AML-193 (cell line): ENCODE results near the gene PTPRS.

Experiments
- DNase-seq, 2 experiments: peaks; one replicate each; lab custom pipeline; 2025; lab: John Stamatoyannopoulos, UW

PTPRS gene

DNA sequence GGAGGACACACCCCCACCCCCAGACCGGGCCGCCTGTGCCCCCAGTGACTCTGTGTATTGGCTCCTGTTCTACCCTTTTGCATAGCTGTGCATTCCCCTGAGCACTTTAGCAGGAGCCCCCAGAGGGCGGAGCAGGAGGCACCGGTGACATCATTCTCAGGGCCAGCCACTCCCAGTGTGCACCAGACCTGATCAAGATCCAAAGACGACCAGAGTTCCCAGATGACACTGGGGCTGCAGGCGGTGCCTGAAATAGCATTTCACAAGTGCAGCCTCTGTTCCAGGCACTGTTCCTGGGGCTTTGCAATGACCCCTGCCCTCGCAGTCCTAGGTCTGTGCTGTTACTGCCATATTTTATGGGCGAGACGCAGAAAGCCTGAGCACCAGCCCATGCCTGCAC is 14.5 kb upstream of the PTPRS start:
- no peak for DNase-seq

- no peak for DNase-seq
Measured at GRCh38 chr19:5354403-5354802, 13.8 kb upstream of the PTPRS start.

GRCh38 chr19:5352229-5352763 is 11.7 kb upstream of the PTPRS start:
- DNase-seq, result no peak

DNA sequence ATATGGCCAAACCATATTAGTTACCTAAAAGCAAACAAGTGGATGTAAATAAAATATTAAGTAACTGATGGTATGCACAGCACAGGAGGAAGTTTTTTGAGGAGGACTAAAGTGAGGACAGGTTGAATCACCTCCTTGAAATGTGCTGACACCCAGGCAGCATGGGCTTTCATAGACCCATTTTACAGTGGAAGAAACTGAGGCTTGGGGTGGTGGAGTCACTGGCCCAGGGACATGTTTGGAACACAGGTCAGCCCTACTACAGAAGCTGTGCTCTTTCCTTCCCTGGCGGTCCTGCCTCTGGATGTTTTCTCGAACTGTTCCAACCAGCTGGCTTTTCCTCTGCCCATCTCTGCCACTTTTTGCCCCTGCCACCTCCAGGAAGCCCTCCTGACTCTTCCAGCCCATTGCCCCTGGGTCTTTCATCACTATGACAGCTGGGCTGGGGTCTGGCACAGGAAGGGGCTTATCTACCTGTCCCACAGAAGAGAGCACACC is 11.2 kb upstream of the PTPRS start:
- DNase-seq, result no peak

DNA sequence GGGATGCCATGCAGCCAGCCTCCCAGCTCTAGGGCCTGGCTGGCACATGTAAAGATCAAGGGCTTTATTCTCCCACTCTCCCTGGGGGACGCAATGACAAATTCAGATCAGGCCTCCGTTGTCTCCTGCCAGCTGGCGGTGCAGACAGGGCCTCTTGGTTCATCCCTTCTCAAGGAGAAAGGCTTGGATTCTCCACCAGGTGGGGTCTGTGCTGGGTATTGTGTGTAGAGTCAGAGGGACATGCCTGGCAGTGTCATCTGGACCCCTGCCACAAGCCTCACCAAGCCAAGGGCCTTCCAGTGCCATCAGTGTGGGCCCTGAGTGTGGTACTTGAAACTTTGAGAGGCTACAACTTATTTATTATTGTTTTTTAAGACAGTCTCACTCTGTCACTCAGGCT is 8.4 kb upstream of the PTPRS start:
- DNase-seq, result no peak

- DNase-seq, result no peak
Measured at GRCh38 chr19:5345895-5346386, 5.3 kb upstream of the PTPRS start.

DNA sequence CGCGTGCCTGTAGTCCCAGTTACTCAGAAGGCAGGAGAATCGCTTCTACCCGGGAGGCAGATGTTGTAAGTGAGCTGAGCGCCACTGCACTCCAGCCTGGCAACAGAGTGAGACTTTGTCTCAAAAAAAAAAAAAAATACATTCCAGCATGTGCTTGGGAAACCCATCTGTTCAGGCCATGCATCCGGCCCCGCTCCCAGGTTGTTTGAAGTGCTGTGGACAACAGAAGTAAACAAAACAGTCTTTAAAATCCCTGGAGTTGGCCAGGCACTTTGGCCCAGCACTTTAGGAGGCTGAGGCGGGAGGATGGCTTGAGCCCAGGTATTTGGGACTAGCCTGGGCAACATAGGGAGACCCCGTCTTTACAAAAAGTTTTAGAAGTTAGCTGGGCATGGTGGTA is 3.2 kb upstream of the PTPRS start:
- DNase-seq, result no peak

GRCh38 chr19:5342573-5343201 is 2.1 kb upstream of the PTPRS start:
- DNase-seq, result no peak

DNA sequence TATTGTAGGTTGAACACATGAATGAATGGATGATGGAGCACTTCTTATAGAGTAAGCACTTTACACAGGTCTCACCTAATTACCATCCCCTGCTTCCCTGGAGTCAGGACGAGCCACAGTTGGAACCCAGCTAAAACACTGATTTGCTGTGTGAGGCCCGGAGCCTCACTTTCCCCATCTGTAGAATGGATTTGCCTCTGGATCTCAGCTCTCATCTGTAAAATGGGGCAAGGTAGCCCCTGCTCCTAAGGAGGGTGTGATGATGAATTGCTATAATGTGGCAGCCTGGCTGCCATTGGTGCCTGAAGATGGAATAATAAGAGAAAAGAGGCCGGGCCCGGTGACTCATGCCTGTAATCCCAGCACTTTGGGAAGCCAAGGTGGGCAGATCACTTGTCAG is 1.4 kb upstream of the PTPRS start:
- DNase-seq, result no peak

DNA sequence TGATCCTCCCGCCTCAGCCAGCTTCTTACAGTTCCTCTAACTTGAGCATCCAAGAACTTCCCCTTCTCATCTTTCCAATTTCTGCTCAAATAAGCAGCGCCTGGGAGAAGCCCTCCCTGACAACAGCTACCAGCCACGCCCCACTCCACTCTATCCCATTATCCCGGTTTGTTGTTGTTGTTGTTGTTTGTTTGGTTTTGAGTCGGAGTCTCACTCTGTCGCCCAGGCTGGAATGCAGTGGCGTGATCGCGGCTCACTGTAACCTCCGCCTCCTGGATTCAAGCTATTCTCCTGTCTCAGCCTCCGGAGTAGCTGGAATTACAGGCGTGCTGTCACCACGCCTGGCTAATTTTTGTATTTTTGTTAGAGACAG is 822 bp upstream of the PTPRS start:
- DNase-seq, result no peak

DNA sequence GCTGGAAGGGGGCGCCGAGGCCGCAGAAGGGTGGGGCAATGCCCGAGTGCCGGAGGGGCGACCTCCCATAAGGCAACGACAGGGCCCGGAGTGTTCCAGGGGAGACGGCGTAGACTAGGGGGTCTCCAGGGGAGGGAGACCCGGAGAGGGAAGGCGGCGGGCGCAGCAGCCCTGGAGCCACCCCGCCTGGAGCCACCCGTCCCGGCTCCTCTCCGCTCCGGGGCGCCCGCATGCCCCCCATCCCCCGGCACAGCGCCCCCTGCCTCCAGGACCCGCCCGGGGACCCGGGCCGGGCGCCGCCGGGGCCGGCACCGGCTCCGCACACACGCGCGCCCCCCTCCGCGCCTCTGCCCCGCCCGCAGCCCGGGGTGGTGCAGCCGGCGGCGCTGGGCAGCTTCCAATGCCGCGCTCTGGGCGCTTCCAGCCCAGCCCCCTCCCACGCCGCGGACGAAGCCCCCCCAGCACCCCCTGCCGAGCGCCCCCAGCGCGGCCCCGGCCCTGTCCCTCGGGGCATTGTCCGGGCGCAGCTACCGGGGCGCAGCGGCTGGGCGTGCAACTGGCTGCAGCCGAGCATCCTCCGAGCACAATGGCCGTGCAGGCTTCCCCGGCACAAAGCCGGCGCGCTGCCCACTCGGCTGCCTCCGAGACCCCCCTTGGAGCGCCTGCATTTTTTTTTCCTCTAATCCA is 519 bp downstream of the PTPRS start:
- no peak for DNase-seq

DNA sequence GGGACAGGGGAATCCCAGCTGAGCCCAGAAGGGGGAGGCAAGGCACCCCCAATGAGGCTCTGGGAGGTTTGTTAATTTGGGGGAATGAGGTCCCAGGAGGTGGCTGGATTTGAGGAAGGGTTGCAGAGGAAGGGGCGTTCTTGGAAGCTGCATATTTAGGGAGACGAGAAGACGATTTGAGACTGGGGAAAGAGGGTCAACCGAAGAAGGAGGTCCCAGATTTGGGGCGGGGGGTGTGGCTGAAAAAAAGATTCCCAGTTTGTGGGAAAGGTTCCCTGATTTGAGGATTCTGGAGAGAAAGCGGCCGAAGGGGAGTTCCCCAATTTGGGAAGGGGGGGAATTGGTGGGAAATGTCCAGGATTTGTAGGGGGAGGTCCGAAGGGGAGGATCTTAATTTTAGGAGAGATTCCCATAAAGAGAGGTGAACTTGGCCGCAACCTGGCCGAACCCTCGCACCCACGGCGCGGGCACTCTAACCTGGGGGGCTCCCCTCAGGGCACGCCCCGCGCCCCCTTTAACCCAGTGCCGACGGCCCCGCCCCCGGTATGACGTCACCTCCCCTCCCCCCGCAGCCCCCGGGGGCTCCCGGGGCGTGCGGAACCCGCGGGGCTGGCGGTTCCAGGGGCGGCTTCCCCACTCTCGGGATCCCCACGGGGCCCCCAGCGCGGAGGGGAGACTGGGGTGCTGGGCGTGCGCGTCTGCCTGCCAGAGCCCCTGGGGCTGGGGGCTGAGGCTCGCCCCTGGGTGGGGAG is 1.2 kb downstream of the PTPRS start:
- DNase-seq, result no peak

DNA sequence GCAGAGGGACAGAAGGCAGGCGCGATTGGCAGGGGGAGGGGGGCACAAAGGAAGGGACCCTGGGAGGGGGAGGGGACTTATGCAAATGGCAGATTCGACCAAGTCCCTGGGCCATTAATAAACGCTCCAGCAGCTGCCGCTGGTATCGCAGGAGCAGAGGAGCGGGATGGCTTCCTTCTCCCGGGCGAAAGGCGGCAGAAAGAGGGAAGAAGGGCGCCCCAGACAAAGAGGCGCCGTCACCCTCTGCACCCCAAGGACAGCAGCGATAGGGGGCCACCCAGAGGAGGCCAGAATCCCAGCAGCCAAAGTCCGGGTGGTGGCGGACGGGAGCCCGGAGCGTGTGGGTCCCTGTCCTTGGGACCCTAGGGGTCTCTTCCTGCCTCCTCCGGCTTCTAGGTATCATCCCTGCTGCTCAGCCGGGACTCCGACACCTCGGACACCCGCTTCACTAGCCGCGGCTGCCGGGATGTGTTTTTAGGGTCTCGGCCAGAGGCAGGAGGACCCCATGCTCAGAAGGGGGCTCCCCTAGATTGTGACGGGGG is 1.9 kb downstream of the PTPRS start:
- no peak for DNase-seq

DNA sequence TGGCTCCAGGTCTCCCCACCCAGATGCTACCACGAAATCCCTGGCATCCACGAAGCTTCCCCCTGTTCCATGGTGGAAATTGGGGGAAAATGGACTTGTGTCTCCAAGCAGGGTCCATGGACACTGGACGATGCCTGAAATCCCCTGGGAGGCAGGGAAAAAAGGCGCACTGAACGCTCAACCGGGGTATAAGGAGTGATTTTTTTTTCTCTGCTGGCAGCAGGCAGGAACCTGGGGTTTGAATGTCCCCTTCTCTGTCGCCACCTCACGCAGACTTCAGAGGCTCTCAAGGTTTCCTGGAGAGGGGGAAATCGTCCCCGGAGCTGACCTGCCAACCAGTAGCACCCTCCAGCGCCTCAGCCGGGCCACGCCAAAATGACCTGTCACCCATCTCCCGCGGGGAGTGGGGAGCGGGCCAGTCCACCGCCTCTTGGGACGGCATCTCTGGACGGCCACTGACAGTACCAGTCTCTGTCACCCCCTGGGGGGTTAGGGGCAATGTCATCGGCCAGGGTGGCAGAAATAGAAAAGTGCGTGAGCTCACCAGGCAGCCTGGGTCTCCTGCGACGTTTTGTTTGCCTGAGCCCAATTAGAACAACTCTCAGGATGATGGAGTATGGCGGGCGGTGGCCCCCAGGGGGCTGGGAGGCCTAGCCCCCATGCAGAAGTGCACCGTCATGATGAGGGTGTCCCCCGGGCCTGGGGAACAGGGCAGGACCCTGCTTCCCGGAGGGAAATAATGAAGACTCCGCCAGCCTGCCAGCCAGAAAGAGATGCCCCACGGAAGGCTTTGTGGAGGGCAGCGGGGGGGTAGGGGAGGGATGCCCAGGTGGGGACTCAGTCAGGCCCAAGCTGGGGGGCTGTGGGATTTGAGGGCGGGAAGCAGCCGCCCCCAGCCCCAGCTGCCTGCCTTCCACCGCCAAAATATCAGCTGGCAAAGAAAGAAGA is 2.6 kb downstream of the PTPRS start:
- no peak for DNase-seq

- DNase-seq, result no peak
Measured at GRCh38 chr19:5337126-5337525, 3.5 kb downstream of the PTPRS start.

GRCh38 chr19:5336195-5336965 is 4.2 kb downstream of the PTPRS start:
- no peak for DNase-seq

DNA sequence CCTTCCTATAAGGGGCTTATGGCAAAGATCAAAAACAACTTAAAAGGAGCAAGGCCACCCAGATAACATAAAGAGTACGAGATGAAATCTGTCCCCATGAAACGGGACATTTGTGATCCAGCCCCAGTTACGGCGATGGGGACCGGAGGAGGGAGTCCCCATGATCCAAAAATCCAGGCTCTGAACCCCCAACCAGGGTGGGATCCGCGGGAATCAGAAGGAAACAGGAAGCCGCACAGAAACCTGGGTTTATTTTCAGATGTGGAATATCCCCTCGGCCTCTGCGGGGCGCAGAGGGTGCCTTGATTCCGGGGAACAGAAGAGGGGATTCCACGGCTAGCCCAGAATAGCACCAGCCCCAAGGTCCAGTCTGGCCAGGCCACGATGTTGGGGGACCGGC is 5.0 kb downstream of the PTPRS start:
- DNase-seq, result no peak

- no peak for DNase-seq
Measured at GRCh38 chr19:5334824-5335500, 5.7 kb downstream of the PTPRS start.

GRCh38 chr19:5334366-5334739 is 6.3 kb downstream of the PTPRS start:
- DNase-seq, result no peak
